ENCODE measurements around the gene DUS2.

DNA sequence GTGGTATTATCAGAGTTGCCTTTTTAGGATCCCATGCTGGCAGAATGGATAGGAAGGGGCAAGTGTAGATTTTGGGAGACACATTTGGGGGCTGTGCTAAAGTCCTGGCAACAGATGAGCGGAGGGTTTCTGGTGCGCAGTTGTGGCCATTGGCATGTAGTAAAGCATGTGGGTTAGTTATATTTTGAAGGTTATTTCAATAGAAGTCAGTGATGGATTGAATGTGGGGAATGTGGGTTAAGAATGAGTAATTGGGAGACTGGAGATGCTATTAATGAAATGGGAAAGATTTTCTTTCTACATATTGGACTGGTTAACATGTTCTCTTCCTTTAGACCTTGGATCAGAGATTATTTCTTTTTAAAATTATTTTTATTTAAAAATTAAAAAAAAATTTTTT is 10.0 kb downstream of the DUS2 start:
- TF ChIP-seq, protein P1, sequence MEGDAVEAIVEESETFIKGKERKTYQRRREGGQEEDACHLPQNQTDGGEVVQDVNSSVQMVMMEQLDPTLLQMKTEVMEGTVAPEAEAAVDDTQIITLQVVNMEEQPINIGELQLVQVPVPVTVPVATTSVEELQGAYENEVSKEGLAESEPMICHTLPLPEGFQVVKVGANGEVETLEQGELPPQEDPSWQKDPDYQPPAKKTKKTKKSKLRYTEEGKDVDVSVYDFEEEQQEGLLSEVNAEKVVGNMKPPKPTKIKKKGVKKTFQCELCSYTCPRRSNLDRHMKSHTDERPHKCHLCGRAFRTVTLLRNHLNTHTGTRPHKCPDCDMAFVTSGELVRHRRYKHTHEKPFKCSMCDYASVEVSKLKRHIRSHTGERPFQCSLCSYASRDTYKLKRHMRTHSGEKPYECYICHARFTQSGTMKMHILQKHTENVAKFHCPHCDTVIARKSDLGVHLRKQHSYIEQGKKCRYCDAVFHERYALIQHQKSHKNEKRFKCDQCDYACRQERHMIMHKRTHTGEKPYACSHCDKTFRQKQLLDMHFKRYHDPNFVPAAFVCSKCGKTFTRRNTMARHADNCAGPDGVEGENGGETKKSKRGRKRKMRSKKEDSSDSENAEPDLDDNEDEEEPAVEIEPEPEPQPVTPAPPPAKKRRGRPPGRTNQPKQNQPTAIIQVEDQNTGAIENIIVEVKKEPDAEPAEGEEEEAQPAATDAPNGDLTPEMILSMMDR (IDR thresholded peaks at IDR 0.05): no peak
- TF ChIP-seq POLR2A (IDR thresholded peaks at IDR 0.05): no peak
- no peak for TF ChIP-seq EP300 (IDR thresholded peaks at IDR 0.05)
- no peak for TF ChIP-seq POLR2AphosphoS5 (IDR thresholded peaks at IDR 0.05)

Data from gastroesophageal sphincter (tissue), 3 donors.